Dedifferentiated amniotic fluid mesenchymal stem cell (primary cell): Measurements from ENCODE around the gene MRPS34.

Source experiments
- DNase-seq: peaks from one replicate; pipeline ENCODE4 v3.0.0-alpha.2; 2016; ENCODE audit errors: extremely low spot score

MRPS34 gene

GRCh38 chr16:1770328-1771187, 2.4 kb downstream of the MRPS34 start:
- no peak for DNase-seq

- no peak for DNase-seq
These were observed 3.3 kb downstream of the MRPS34 start for GRCh38 chr16:1769402-1770300.

GRCh38 chr16:1768767-1769401, 4.0 kb downstream of the MRPS34 start:
- no peak for DNase-seq

- no peak for DNase-seq
These were observed 4.7 kb downstream of the MRPS34 start for GRCh38 chr16:1768061-1768766.

- DNase-seq: no peak
These were observed 5.6 kb downstream of the MRPS34 start for GRCh38 chr16:1767116-1767994.

GRCh38 chr16:1766701-1767100, 6.2 kb downstream of the MRPS34 start:
- DNase-seq: no peak

GRCh38 chr16:1766231-1766630, 6.7 kb downstream of the MRPS34 start:
- no peak for DNase-seq

GRCh38 chr16:1765826-1766225, 7.1 kb downstream of the MRPS34 start:
- DNase-seq: no peak

GRCh38 chr16:1764971-1765370, 8.0 kb downstream of the MRPS34 start:
- DNase-seq: no peak

- DNase-seq: no peak
These were observed 9.1 kb downstream of the MRPS34 start for GRCh38 chr16:1763521-1764511.

GRCh38 chr16:1762879-1763520, 9.9 kb downstream of the MRPS34 start:
- DNase-seq: no peak

- no peak for DNase-seq
These were observed 10.6 kb downstream of the MRPS34 start for GRCh38 chr16:1762196-1762878.

GRCh38 chr16:1761751-1762150, 11.2 kb downstream of the MRPS34 start:
- no peak for DNase-seq

GRCh38 chr16:1760911-1761310, 12.0 kb downstream of the MRPS34 start:
- no peak for DNase-seq

GRCh38 chr16:1759511-1759910, 13.4 kb downstream of the MRPS34 start:
- DNase-seq: no peak

- no peak for DNase-seq
These were observed 14.0 kb downstream of the MRPS34 start for GRCh38 chr16:1758923-1759322.

- DNase-seq: no peak
These were observed 15.0 kb downstream of the MRPS34 start for GRCh38 chr16:1757714-1758461.

- no peak for DNase-seq
These were observed 18.7 kb downstream of the MRPS34 start for GRCh38 chr16:1754204-1754603.
